Stimulated activated CD4-positive, alpha-beta T cell treated with anti-CD3 and anti-CD28 coated beads, Interleukin-12 subunit alpha, Interleukin-12 subunit beta, amount 100 ng/mL, for 48 hours (primary cell): ENCODE data around the gene HTR3A.

ENCODE experiments used
- DNase-seq, 3 donors: peaks; one replicate each; pipeline ENCODE4 v3.0.0-alpha.2; 2020; ENCODE audit warnings: low read depth in 2 of 3, low spot score in 1 of 3

Gene HTR3A

DNA sequence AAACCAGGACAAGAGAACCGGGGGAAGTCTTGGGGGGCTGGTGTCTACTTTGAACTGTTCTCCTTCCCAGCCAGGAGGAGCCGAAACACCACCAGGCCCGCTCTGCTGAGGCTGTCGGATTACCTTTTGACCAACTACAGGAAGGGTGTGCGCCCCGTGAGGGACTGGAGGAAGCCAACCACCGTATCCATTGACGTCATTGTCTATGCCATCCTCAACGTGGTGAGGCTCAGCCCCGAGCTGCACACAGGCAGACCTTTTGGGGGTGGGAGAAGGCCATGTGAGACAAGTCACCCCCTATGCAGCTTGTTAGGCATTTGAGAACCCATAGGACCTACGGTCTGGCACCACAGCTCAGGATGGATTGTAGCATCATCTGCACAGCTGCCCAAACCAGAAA, 2.8 kb downstream of the HTR3A start:
- DNase-seq, result no peak

DNA sequence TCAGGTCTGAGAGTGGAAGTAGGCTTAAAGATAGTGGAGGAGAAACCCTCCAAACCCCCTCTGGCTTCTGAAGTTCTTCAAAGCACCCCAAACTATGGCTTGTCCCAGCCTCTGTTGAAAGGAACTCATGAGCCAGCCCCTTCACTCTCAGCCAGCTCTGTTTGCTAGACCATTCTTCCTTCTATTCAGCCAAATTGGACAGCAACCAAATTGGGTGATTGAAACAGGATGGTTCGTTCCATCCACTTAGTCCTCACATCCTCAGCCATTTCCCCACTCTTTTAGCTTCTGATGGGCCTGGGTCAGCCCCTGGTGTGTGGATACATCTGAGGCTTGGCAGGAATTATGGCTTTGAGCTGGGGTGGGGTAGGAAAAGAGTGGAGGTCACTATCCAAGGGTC, 4.5 kb downstream of the HTR3A start:
- no peak for DNase-seq

DNA sequence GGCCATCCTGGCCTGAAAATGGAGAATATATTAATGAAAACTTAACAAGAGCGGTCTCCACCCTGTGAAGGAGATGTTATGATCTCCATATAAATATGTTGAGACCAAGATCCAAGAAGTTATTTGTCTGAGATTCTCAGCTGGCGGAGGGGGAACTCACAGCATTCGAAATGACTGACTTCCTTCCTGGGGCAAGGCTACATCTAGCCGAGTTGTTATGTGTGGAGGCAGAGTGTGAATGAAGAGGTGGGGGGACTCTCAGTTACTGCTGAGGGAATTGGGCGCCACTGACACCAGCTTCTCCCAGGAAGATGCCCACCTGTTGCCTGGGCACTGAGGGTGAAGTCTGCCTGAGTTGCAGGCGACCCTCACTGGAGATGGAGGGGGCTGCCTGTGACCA, 5.9 kb downstream of the HTR3A start:
- no peak for DNase-seq

DNA sequence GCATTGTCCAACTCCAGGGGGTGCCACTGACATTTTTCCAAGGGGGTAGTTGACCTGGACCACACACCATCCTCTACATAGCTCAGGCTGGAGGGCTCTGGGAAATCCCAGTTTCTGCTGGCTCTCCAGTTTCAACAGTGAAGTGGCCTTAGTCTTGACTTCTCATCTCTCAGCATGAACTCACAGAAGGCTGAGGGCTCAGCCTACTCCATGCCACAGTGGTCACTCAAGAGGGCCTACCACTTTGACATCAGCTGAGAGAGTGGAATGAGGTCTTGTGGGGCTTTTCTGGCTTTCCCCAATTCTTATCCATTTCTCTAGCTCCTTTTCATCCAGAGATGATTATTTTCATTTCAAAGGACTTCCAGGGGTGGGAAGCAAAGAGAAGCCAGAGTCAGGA, 7.4 kb downstream of the HTR3A start:
- no peak for DNase-seq

DNA sequence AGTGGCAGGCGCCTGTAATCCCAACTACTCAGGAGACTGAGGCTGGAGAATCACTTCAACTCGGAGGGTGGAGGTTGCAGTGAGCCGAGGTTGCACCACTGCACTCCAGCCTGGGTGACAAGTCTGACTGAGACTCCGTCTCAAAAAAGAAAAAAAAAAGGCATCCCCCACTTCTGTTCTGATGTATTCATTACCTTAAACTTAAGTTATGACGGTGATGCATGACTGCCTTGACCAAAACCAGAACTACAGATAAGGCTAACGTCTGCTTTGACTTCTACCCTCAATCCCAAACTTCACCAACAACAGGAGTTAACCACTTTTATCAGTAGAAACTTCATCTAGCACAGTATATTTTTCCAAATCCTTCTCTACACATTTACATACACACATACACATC, 9.9 kb downstream of the HTR3A start:
- DNase-seq, result no peak

DNA sequence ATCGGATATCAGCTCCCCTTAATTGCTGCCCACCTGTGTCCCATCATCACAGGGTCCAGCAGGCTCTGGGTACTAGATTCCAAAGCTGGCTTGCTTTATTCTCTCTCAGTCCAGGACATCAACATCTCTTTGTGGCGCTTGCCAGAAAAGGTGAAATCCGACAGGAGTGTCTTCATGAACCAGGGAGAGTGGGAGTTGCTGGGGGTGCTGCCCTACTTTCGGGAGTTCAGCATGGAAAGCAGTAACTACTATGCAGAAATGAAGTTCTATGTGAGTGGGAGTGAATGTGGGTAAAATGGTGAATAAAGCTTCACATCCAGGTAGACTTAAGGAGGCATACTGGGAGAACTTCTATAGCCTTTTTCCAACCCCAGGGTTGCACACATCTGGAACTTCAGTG, 11.0 kb downstream of the HTR3A start:
- no peak for DNase-seq

DNA sequence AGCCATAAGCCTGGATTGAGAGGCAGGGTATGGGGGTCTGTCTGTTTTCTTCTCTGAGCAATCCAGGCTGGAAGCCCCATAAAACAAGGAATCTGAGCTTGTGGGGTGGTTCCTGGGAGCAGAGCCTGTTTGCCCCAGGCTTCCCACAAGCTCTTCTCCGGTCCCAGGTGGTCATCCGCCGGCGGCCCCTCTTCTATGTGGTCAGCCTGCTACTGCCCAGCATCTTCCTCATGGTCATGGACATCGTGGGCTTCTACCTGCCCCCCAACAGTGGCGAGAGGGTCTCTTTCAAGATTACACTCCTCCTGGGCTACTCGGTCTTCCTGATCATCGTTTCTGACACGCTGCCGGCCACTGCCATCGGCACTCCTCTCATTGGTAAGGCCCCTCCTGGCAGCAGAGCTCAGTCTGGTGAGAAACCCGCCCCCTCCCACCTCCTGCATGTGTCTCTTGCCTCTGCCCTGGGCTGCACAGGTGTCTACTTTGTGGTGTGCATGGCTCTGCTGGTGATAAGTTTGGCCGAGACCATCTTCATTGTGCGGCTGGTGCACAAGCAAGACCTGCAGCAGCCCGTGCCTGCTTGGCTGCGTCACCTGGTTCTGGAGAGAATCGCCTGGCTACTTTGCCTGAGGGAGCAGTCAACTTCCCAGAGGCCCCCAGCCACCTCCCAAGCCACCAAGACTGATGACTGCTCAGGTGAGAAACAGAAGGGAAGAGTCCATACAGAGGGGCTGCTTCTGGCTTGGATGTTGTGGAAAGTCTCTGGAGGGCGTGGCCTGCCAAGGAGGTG, 11.6 kb downstream of the HTR3A start:
- DNase-seq, result no peak

DNA sequence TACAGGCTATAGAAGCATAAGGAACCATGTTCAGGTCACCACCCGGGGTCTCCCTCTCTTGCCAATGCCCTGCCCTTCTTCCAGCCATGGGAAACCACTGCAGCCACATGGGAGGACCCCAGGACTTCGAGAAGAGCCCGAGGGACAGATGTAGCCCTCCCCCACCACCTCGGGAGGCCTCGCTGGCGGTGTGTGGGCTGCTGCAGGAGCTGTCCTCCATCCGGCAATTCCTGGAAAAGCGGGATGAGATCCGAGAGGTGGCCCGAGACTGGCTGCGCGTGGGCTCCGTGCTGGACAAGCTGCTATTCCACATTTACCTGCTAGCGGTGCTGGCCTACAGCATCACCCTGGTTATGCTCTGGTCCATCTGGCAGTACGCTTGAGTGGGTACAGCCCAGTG, 14.5 kb downstream of the HTR3A start:
- no peak for DNase-seq

DNA sequence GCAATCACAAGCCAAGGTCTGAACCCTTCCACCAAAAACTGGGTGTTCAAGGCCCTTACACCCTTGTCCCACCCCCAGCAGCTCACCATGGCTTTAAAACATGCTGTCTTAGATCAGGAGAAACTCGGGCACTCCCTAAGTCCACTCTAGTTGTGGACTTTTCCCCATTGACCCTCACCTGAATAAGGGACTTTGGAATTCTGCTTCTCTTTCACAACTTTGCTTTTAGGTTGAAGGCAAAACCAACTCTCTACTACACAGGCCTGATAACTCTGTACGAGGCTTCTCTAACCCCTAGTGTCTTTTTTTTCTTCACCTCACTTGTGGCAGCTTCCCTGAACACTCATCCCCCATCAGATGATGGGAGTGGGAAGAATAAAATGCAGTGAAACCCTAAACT, 15.0 kb downstream of the HTR3A start:
- no peak for DNase-seq

DNA sequence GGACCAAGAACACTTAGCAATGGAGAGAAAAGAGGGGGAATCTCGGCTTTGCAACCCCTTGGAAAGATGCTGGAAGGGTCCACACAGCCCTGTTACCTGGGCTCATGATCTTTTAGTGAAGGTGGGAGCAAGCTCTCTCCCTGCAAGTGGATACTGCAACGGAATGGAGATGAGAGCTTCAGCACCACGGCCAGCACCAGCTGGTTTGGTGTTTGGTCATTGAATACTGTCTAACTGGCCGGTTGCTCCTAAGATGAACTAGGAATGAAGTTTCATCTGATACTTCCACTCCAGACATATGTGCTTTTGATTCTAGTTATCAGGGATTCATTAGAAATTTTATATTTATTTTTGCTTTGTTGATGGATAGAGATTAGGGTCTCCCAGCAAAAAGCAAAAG, 16.3 kb downstream of the HTR3A start:
- no peak for DNase-seq

DNA sequence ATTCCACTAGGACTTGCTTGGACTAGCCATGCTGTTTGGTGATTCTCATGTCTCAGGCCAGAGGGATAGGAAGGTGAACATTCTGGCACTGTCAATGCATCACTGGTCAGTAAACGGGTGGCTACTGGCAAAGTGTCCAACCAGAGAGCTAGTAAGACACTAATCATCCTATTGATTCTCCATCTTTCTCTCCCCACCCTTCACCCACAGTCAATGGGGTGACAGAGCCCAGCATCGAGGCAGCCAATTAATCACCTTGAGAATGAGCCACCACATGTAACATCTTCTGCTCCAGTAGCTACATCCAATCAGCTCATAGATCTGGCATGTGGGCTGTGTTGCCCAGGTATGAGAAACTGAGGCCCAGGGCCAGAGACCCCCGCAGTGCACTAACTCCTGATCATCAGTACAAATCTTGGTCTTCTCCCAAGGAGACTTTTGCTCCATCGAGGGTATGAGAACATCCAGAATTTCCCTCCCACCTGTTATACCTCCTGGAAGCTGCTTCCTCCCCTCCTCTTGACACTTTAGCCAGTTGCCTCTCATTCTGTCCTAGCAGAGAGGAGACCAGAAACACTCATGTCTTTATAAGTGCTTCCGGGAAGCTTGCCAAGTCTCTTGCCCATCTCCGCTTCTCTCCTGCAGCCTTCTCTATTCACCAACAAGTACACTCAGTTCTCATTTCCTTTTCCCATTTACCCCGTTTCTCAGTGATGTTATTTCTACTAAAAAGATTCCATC, 17.0 kb downstream of the HTR3A start:
- DNase-seq, result no peak

DNA sequence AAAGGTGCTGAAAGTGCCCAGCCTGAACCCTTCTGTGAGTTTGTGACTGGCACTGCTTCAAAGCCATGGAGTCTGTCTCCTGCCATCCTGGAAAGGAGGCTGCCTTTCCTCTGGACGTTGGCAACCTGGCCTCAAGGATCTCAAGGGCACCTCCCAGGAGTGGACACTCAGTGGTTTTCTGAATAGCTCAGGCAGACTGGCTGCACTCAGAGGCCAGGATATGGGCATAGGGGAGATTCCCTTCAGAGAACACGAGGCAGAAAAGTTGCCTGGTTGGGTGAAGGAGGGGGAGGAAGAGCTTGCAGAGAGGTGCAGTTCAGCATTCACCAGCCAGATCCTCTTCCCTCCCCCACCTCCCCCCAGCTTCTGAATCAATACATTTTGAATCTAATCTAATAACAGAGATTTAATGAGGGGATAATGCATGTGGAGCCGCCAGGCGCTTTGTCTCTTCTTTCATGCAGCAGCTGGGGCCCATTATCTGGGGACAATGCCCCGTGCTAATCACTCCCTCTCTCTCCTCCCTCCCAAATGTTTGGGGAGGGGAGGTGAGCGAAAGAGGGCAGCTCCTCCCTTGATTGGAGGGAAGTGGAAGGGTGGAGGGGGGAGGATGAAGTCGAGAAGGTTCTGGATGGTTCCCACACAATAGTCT, 17.7 kb downstream of the HTR3A start:
- no peak for DNase-seq

DNA sequence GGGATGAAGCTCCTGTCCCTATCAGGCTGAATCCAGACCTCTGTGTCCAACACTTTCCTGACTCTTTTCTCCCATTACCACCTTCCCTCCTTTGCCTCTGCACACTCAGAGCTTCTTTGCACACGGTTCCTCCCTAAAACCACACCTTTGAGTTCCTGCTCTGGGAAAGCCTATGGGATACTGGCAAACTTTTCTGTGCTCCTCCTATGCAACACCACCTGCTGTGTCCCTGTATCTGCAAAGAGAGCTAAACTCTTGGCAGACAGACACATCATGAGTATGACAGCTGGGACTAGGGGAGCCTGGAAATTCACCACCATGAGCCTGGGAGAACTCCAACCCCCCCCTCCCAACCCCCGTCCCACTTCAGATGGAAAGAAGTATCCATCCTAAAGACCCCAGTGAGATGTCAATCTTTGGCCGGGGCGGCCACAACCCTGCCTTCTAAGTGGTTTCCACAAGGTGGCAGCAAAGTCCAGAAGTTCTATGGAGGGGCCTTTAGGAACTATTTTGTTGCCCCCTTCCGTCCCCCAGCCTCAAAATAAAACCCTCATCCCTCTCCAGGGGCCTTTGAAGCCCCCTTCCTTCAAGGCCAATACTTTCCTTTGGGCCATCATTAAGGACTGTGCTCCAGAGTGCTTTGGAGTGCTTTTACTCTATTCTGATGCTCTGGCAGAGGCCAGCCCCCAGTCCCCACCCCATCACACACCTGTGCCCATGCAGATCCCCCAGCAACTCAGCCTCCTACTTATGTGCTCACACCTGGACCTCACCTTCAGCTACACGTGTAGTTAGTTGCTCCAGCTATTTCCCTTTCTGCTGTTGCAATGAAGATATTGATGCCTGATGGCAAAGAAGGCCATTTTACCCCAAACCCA, 19.4 kb downstream of the HTR3A start:
- DNase-seq, result peak in 1 of 3 donors; percentile 12

DNA sequence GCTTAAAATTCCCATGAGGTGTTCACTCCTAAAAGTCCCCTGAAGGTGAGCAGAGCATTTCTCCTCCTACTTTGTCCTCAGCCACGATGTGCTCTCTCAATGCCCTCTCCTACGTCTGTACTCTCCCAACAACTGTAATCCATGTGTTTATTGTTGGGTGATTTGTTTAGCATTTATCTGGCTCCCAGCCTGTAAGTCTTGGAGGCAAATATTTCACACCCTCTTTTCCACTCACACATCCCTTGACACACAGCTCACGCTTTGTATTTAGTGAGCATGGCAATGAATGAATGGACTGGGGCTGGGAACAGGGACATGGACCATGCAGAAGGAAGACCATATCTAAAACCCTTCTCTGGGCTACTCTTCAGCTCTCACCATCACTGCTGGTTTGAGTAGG, 22.6 kb downstream of the HTR3A start:
- no peak for DNase-seq

DNA sequence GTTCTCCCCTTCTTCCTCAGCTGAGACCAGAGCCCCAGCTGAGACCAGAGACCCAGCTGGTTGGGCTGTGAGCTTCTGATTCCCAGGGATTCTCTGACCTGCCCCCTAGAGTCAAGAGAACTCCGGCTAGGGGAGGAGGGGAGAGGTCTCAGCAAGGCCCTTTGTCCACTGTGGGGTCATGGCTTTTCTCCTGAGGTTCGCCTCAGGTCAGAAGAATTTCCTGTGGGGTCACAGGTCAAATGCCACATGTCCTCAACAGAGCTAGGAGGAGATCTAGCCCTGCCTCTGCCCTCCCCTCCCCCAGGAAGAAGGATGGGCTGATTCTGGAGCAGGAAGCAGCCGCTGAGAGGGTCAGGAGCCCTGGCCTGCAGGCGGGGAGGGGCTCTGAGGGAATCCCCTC, 23.7 kb downstream of the HTR3A start:
- DNase-seq, result no peak

DNA sequence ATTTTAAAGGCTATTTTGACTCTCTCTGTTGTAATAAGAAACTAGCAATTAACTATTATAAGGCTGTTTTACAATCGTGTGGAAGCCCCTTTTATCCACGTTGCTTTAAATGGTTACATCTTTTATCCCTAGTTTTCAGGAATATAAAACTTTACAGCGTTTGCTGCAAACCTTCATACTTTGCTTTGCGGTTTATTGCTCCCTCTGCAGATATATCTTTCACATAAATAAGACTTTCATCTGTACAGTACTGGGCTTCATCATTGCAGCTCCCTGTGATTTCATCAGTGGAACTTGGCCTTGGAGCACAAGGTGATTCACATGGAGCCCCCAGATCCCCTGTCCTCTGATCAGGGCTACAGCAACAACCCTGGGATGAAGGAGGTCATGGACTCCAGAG, 25.6 kb downstream of the HTR3A start:
- no peak for DNase-seq

DNA sequence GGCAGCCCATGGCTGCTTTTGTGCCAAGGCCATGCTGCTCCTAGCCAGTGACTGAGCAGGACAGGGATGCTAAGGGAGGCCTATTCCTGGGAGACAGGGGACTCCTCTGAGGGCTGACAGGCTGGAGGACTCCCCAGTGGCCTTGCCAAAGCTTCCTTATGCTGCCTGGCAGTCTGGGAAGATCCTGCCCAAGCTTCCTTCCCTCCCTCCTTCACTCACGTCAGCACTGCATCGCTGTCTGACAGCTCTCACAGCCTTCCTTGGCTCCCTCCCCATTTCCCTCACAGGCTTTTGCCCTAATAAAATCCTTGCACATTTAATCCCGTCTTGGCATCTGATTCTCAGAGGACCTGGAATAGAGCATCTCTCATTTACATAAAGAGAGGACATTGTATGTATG, 26.5 kb downstream of the HTR3A start:
- no peak for DNase-seq

DNA sequence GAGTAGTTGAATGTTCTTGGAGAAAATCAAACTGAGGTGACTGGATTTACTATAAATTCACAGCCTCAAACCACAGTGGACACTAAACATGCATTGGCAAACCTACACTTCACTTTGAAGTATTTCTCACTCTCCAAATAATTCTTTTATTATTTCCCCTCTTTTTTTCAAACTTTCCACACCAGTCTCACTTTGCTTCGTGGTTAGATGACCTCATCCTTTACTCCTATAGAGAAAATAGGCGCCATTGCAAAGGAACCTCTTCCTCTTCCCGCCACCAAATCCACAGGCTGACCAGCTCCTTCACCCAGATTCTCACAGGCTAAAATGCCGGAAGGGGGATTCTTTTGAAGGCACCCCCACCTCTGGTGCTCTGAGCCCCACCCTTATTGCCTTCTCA, 33.4 kb downstream of the HTR3A start:
- no peak for DNase-seq

DNA sequence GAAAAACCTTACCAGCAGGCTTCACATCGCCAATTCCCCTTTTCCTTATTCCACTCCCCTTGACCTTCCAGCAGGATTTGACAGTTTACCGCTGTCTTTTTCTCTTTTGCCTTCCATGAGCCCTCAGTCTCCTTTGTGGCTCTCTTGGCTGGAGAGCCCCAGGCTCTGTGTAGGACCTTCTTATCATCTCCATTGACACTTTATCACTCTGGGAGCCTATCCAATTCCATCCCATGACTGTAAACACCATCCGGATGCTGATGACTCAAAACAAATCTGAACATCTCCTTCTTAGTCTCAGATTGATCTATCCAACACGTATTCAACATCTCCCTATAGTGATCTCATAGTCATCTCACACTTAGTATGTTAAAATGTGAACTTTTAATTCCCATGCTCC, 36.0 kb downstream of the HTR3A start:
- no peak for DNase-seq

DNA sequence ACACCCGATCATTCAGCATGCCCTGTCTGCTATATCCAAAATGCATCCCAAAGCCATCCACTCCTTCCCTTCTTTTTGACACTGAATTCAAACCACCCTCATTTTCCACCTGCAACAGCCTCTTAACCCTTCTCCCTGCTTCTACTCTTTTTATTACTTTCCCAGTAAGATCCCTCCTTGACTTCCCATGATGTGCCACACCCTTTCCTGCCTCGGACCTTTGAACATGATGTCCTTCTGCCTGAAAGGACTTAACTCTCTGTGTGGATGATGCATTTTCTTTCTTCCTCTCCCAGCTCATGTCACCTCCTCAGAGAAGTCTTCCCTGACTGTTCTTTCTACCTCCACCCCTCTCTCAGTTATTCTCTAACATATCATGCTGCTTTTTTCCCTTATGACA, 36.5 kb downstream of the HTR3A start:
- no peak for DNase-seq

DNA sequence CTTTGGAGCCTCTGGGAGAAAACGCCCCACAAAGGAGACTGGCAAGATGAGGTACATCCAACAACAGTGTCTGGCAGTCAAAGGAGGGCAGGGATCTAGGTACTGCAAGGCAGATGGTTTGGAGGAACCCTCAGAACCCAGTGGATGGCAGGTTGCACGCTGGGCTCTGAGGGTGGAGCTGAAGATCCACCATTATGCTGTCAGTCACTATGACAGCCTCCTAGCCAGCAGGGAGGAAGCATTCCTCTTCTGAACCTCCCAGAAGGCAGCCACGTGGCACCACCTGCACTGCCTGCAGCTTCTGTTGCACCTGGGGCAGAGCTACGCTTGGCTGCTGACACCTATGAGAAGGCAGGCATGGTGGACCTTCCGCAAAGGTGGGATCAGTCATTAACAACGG, 40.2 kb downstream of the HTR3A start:
- DNase-seq, result no peak
